DMS114 treated with DMSO at 0.1 percent for 48 hours (cell line): ENCODE data around the gene VAV2.

Experiments used
- DNase-seq: peaks from one replicate; lab custom pipeline; 2025; ENCODE audit not compliant: unreplicated experiment; lab: John Stamatoyannopoulos, UW

Gene VAV2, protein sequence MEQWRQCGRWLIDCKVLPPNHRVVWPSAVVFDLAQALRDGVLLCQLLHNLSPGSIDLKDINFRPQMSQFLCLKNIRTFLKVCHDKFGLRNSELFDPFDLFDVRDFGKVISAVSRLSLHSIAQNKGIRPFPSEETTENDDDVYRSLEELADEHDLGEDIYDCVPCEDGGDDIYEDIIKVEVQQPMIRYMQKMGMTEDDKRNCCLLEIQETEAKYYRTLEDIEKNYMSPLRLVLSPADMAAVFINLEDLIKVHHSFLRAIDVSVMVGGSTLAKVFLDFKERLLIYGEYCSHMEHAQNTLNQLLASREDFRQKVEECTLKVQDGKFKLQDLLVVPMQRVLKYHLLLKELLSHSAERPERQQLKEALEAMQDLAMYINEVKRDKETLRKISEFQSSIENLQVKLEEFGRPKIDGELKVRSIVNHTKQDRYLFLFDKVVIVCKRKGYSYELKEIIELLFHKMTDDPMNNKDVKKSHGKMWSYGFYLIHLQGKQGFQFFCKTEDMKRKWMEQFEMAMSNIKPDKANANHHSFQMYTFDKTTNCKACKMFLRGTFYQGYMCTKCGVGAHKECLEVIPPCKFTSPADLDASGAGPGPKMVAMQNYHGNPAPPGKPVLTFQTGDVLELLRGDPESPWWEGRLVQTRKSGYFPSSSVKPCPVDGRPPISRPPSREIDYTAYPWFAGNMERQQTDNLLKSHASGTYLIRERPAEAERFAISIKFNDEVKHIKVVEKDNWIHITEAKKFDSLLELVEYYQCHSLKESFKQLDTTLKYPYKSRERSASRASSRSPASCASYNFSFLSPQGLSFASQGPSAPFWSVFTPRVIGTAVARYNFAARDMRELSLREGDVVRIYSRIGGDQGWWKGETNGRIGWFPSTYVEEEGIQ

DNA sequence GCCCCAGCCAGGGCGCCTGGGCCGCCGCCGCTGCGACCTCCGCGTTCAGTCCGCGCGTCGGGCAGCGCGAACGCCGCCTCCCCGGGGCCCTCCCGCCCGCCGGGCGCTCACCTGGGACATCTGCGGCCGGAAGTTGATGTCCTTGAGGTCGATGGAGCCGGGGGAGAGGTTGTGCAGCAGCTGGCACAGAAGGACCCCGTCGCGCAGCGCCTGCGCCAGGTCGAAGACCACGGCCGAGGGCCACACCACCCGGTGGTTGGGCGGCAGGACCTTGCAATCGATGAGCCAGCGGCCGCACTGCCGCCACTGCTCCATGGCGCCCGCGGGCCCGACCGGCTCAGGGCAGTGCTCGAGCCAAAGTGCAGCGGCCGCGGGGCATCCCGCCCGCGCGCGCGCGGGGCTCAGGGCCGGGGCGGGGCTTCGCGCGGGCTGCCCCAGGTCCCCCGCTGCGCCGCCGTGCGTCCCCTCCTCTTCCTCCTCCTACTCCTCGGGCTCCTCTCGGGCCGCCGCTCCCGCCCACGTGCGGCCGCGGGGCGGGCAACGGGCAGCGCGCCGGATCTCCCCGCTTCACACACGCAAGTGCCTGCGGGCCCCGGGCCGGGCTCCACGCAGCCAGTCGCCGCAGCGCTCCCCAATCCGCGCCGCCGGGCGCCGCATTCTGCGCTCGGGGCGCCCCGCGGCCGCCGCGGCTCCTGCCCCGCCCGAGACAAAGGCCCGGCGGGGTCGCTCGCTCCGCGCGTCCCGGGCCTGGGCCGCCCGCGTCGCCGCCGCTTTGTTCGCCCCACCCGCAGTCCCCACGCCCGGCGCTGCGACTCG lies at the start of gene VAV2:
VAV2 (minus strand) TSS at position 361 of the 816 bp plus-strand sequence; CDS start at position 315, 46 bp downstream.
- DNase-seq = no peak

DNA sequence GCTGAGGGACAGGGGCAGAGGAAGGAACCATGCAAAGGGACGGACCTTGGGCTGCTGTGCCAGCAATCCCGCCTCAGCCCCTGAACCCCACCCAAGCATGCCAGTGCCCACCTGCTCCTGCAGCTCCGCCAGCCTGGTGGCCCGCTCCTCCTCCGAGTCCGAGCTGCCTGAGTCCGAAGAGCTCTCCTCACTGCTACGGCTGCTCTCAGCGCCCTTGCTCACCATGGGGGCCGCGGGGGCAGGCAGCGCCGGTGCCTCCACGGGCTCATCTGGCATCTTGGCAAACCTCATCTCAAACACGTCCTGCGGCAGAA lies 49.5 kb upstream of the VAV2 start:
- DNase-seq = no peak

DNA sequence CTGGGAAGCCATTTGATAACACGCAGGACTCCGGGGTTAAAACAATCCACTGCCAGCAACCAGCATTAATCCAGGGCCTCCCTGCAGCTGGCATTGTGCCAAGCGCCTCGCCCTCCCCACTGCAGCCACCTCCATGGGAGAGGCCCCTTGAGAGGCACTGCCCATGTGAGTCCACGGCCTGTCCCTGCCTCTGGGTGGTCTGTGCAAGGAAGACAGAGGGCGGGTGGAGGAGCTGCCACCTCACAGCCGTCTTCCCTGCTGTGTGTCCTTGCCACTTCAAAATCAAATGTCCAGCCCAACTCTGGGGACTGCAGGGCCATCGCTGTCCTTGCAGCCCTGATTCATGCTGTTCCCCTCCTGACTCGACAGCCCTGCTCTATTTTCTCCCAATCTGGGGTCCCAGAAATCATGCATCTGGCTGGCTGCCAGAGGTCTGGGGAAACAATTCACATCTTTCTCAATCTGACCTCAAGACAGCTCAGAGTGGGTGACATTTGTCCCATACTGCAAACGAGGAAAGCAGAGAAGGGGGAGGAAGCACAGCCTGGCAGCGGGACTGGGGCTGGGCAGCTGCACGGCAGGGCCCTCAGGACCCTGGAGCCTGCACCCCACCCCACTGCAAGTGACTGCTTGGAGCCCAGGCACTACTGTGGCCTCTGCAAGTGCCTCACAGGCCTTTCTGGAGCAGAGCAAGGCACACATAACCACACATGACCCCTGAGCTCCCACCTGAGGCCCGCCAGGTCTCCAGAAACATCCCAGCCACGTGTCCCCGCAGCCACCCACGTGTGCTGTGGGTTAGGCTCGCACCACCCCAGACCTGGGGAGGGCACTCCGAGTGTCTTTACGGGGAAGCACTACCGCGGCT lies 48.9 kb upstream of the VAV2 start:
- DNase-seq = no peak

DNA sequence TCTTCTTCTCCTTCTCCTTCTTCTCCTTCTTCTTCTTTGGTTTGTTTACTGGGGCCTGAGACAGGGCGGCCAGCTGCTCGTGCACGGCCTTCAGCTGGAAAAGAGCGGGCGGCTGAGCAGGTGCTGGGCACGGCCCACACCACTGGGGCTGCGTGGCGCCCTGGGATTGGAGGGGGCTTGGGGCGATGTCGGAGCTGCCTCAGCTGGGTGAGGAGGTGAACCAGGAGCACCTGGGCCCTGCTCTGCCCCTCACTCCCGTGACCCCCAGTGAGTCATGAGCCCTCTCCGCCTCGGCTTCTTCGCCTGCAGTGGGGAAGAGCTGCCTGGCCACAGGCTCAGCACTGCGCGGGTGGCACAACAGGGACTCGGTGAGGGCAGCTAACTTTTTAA lies 48.0 kb upstream of the VAV2 start:
- no peak for DNase-seq

DNA sequence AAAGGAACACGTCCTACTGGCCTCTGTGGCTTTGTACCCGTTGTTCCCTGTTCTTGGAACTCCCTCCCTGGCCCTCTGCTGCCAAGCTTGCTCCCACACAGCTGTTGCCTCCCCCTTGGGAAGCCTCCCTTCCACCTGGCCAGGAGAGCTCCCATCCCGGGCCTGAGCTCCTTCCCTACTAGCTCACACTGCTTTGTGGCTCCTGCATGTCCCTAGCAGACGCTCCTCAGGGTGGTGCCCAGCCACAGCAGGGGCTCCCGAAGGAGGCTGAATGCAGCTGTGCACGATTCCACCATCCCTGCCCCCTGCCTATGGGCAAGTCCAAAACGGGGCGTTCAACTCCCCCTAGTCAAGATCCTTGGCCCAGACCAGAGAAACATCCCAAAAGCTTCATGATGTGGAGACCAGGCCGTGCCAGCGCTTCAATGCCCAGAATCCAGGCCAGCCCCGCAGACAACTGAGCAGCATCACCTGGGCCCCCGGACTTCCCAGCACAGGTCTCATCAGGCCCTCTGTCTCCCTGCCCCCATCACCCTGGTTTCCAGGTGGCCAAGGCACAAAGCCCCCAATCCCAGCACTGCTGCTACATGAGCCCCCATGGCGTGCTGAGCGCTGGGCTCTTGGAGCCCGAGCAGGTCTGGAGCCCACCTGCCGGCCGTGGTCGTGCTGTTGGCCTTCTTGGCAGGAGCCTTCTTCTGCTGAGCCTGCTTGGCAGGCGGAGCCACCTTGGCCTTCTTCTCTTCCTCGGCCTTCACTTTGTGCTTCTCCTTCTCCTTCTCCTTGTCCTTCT lies 47.5 kb upstream of the VAV2 start:
- no peak for DNase-seq

DNA sequence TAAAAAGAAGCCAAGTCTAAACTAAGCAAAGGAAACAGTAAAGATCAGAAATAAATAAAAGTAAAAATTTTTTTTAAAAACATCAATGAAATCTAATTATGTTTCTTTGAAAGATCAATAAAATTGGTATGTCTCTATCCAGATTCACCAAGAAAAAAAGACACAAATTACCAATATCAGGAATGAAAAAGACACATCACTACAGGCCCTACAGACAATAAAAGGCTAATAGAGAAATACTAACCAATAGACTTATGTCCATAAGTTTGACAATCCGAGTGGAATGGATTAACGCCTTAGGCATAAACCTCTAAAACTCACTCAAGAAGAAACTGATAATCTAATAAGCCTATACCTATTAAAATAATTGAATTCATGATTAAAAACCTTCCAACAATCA lies 45.5 kb upstream of the VAV2 start:
- no peak for DNase-seq

DNA sequence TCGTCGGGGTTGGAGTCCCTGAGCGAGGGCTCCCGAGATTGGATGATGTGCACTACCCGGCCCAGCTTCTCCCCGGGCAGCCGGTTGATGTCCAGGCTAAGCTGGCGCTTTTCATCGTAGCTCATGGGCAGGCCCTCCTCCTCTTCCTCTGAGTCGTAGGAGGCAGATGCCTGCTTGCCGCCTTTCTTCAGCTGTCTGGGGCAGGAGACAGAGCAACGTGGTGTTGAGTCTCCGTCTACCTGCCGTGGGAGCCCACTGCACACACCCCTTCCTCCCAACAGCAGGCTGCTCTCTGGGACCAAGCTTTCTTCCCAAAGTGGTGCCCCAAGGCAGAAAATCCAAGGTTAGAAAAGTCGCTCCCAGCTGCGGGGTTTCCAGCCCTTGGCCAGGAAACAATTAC lies 44.0 kb upstream of the VAV2 start:
- no peak for DNase-seq

DNA sequence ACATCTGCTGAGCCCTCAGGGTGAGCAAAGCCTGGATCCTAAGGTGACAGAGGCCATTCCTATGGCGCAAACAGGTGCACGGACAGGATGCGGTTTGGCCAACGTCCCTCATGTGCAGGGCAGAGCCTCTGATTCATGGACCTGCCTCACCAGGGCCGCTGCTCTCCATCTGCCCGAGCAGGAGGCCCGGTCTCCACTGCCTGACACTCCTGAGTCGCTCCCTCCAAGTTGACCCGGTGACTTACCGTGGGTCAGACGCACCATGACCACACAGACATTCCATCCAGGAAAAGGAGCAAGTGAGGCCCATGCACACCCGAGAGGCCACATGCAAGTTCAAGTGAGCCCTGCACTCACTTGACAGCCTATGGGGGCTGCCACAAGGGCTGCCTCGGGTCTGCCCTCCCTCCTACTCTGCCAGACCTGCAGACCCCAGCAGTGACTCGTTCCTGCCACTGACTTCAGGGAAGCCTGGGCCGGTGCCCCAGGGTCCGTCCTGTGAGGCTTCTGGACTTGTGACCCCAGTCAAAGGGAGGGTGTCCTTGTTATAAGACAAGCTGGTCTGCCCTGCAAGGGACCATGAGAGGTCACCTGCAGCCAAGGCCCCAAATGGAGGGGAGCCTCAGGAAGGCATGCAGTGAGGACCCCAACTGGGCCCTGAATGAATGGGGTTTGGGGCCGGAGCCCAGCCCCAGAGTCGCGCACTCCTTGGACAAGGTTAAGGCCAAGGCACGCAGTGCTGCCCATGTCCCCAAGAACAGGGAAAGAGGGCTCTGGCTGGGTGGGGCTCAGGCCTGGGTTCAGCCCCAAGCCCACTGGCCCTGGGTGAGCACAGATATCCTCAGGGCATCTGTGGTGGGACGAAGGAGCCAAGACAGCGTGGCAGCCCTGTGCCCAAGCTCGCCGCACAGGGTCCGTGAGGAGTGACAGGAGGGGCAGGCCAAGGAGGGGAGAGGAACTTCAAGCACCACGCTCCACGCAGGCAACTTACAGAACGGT lies 43.2 kb upstream of the VAV2 start:
- DNase-seq = no peak

DNA sequence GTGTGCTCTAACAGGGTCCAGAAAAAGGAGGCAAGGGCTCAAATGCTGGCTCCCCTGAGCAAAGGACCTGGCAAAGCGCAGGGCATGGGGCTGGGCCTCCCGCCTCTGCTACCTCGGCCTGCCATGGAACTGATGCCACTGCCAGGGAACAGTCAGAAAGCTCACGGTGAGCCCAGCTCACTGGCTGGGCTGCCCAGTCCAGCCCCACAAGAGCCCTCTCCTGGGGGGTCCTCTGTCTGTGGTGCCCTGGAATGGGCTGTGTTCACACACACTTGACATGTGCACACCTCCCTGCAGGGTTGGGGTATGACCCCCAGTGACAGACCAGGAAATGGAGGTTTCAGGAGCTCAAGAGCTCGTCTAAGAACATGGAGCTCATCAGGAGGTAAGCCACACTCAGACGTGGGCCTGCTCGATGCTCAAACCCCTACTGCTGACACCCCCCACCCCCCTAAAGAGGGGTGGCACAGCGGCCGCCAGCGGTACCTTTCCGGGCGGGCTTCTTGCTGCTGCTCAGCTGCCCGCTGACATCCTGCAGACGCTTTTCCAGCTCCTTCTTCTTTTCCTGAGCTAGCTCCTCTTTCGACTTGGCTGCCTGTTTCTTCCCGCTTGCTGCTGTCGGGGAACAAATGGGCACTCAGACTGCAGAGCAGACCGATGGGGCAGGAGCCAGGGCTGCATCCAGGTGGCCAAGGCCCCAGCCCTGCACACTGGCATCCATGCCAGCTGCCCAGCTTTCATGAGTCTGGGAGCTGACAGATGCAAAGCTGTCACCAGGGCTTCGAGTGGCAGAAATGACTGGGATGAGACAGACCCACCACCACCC lies 42.3 kb upstream of the VAV2 start:
- DNase-seq = no peak

DNA sequence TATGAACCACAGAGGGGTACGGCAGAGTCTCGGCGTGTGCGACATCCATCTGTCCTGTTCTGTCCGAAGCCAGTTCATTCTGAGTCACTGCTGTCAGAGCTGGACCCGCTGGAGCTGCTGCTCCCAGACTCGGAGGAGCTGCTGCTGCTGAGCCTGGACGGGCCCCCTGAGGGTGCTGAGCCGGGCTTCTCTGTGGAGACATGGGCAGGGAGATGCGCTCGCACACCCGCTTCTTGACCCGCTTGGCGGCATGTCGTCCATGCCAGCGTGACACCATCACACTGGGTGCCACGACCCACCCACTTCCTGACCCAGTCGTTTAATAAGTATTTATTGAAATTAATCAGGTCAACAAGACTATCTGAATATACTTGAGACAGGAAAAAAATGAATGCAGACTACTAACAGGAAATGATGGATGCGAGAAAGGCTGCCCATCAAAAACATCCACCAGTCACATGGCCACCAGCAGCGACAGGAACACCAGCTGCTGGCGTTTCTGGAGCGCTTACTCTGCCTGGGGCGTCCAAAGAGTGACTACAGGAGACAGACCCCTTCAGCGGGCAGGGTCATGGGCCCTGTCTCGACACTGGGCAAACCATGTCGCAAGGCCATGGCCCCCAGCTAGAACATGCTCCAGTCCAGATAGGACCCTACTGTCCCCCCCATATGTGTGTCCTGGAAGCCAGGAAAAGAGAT lies 41.5 kb upstream of the VAV2 start:
- DNase-seq = no peak

DNA sequence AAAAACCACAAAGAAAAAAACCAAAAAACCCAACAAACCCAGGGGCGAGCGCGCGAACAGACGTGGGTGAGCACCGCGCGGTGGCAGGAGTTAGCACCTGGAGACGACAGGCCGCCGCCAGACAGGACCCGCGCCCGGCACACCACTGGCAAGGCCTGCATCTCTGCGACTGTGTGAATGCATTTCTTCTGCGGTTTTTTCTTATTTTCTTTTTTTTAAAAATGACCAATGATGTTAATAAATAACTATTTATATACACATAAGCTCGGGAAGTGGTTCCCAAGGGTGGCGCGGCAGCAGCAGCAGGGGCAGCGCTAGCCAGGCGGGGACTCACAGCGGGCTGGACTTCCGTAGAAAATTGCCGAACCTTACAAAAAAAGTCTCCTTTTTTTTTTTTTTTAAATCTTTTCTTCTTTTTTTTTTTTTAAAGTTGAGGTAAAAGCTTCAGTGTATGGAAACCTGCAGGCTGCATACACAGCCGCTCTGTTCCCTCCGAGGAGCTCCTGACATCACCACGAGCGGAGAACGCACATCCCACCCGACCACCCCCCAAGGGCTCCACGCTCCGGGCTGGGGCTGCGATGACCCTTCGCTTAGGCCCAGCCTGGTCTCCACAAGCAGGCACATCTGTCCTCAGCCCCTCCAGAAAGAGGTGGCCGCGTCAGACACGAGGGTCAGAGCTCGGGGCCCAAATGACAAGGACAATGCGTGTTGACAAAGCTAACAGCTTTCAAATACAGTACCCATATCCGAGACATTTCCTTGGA lies 40.5 kb upstream of the VAV2 start:
- DNase-seq = no peak

DNA sequence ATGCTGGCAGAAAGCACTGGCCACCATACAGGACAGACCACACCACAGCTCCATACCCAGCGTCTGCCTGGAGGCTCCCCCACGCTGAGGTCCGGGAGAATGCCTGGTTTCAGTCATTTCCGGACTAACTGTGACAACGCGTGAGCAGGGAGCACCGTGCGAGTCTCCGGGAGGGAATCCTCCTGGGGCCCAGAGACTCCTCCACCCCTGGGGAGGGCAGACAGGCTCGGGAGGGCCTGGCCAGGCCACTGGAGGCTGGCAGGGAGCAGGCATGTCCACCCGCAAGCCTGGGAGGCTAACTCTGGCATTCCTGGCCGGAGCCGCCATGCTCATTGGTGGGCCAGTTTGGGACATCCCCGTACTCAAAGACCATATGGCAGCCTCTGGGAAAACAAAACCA lies 39.7 kb upstream of the VAV2 start:
- DNase-seq = no peak

DNA sequence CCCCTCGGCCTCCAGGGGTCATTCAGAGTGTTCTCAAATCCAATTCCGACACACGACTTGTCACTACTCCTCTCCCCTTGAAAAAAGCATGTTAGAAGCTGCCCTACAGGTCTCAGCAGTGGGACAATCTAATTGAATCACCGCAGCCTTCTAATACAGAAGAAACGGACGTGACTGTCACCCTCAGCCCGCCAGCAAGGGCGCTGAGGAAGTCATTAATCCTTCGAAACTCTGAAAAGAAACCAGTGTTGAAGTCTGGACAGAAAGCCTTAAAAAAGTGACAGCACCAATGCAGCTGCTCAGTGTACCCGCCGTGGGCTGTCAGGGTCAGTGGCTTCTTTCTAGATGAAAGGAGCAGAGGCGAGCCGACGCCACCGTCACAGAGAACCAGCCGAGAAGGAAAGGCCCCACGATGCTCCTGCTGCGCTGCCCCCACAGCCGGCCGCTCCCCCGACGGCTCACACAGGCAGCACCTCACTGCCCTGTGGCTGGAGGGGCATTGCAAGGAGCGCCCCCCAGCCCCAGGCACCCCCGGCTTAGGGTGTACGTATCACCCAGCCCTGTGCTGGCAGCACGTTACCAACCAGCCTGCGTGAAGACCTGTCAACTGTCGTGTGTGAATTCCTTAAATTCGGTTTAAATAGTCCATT lies 38.8 kb upstream of the VAV2 start:
- DNase-seq = no peak

DNA sequence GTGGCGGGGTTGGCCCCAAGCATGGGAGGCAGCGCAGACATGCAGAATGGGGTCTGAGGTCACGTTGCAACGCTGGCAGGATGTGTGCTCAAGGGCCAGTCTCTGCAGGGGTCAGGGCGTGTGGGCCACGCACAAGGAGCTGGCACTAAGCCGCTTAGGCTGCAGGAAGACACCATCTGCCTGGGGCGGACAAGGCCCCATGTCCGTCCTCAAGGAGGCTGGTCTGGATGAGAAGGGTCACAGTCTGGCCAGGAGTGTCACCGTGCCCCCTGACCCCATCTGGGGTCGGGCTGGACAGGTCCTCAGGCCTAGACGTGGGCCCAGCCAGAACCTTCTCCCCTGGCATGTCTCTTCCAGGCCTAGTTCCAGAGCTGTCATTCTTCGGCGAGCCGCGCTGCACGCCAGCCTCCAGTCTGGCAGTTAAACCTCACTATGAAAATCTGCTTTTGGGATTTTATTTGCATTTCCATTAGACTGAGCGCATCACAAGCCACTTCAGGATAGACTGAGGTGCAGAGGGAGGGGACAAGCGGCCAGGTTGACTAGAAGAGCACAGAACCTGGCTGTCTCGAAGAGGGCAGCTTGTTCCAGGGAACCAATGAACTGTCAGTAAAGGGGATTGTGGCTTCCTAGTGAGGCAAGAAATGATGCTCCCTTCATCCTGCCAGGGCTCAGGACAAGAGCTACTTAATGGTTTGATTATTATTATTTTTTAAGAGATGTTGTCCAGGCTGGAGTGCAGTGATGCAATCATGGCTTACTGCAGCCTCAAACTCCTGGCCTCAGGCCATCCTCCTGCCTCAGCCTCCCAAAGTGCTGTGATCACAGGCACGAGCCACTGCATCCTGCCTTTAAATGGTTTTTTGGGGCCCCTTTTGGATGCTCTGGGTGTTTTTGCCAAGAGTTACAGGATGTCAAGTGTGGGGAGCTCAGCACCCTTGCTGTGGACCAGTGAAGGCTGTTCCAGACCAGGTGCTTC lies 37.4 kb upstream of the VAV2 start:
- no peak for DNase-seq
